SK-N-SH (cell line): ENCODE data around the gene CLPTM1L. TPM values are rescaled to one million over a fixed set of nuclear protein-coding genes. Genes with fewer than 3 reads are reported as not detected.

Source experiments
- CTCF ChIA-PET: fragments of 300-600, 350-600 bp; formaldehyde crosslinking; extraction: SDS; loops from one replicate; lab custom pipeline; 2021; lab: Yijun Ruan, JAX
- POLR2A ChIA-PET: fragments of 350-600 bp; sonication (Branson Sonifier 250); formaldehyde crosslinking; extraction: SDS; loops from one replicate; lab custom pipeline; 2020; ENCODE audit warnings: antibody characterized with exemption, inconsistent platforms; lab: Yijun Ruan, JAX
- DNase-seq: peaks from one replicate; pipeline ENCODE4 v3.0.0; 2012
- H2AFZ ChIP-seq: fragments of 200-600 bp; sonication (generic); 2 replicates; pipeline ENCODE4 v1.8.1; 2016; ENCODE audit warnings: antibody characterized with exemption, mild to moderate bottlenecking, low read depth
- H3F3A ChIP-seq: fragments of 200-600 bp; sonication (generic); replicated peaks from 2 replicates; pipeline ENCODE3; 2016; ENCODE audit warnings: antibody characterized with exemption, mild to moderate bottlenecking; ENCODE audit not compliant: insufficient read depth
- H3K27ac ChIP-seq, 2 experiments: fragments of 200-500 bp in 1 of 2; fragments of 200-600 bp in 1 of 2; sonication (Bioruptor generic) in 1 of 2; sonication (generic), shearing (Covaris generic) in 1 of 2; 2 replicates each; pipeline versions ENCODE4 v1.5.1 to v1.6.1; 2014 to 2016; ENCODE audit warnings: low read depth in 2 of 2, inconsistent platforms in 1 of 2, low read length in 1 of 2, mild to moderate bottlenecking in 1 of 2, mixed read lengths in 1 of 2
- H3K27me3 ChIP-seq: fragments of 200-600 bp; sonication (generic), shearing (Covaris generic); 2 replicates; pipeline ENCODE4 v1.6.1; 2016; ENCODE audit warnings: mixed run types; ENCODE audit not compliant: insufficient read depth
- H3K36me3 ChIP-seq, 2 experiments: fragments of 200-500 bp in 1 of 2; fragments of 200-600 bp in 1 of 2; sonication (Bioruptor generic) in 1 of 2; sonication (generic) in 1 of 2; replicated peaks in 1 of 2; 2 replicates each; pipeline versions ENCODE3 to v1.5.1; 2014 to 2016; ENCODE audit warnings: low read length in 1 of 2, mild to moderate bottlenecking in 1 of 2; ENCODE audit not compliant: insufficient read depth in 2 of 2, control insufficient read depth in 1 of 2
- H3K4me1 ChIP-seq, 2 experiments: fragments of 200-500 bp in 1 of 2; fragments of 200-600 bp in 1 of 2; sonication (Bioruptor generic) in 1 of 2; sonication (generic), shearing (Covaris generic) in 1 of 2; 2 replicates each; pipeline versions ENCODE4 v1.5.1 to v1.6.1; 2014 to 2016; ENCODE audit warnings: low read depth in 1 of 2, low read length in 1 of 2, mixed run types in 1 of 2; ENCODE audit not compliant: insufficient read depth in 2 of 2, control insufficient read depth in 1 of 2
- H3K4me2 ChIP-seq: fragments of 200-600 bp; sonication (generic), shearing (Covaris generic); 2 replicates; pipeline ENCODE4 v1.6.1; 2017; ENCODE audit warnings: mixed run types
- H3K4me3 ChIP-seq, 2 experiments: fragments of 200-500 bp in 1 of 2; fragments of 200-600 bp in 1 of 2; sonication (Bioruptor generic) in 1 of 2; sonication (generic), shearing (Covaris generic) in 1 of 2; 2 replicates each; pipeline versions ENCODE4 v1.5.1 to v1.8.1; 2014 to 2016; ENCODE audit warnings: low read depth in 2 of 2, inconsistent platforms in 1 of 2, low read length in 1 of 2, mild to moderate bottlenecking in 1 of 2, mixed read lengths in 1 of 2, moderate library complexity in 1 of 2
- H3K79me2 ChIP-seq: fragments of 200-600 bp; sonication (generic); 2 replicates; pipeline ENCODE4 v1.8.1; 2017; ENCODE audit warnings: mild to moderate bottlenecking; ENCODE audit not compliant: insufficient read depth
- H3K9ac ChIP-seq: fragments of 200-600 bp; sonication (generic); 2 replicates; pipeline ENCODE4 v1.6.1; 2017; ENCODE audit warnings: mixed run types
- H3K9me2 ChIP-seq: fragments of 200-600 bp; sonication (generic); 2 replicates; pipeline ENCODE4 v1.6.1; 2017; ENCODE audit warnings: mixed run types
- H3K9me3 ChIP-seq: fragments of 200-600 bp; sonication (generic); 2 replicates; pipeline ENCODE4 v1.6.1; 2017; ENCODE audit warnings: mixed run types, mild to moderate bottlenecking, moderate library complexity
- H4K20me1 ChIP-seq: fragments of 200-600 bp; sonication (generic); 2 replicates; pipeline ENCODE4 v1.6.1; 2017; ENCODE audit warnings: mild to moderate bottlenecking, mixed run types; ENCODE audit not compliant: insufficient read depth
- CTCF ChIP-seq: fragments of 200-600 bp; sonication (generic); IDR thresholded peaks from 2 replicates; pipeline ENCODE4 v1.6.1; 2017; ENCODE audit warnings: antibody characterized with exemption, mild to moderate bottlenecking, moderate library complexity
- EP300 ChIP-seq, 2 experiments: IDR thresholded peaks; 2 replicates each; pipeline versions ENCODE4 v1.4.0 to v1.6.1; 2012; ENCODE audit warnings: borderline replicate concordance in 1 of 2, low read depth in 1 of 2, low read length in 1 of 2
- EZH2phosphoT487 ChIP-seq: fragments of 200-600 bp; sonication (generic); IDR thresholded peaks from 2 replicates; pipeline ENCODE4 v1.6.1; 2017; ENCODE audit warnings: low read depth, mixed run types, mild to moderate bottlenecking, antibody characterized with exemption, moderate library complexity, borderline replicate concordance
- FOXJ3 ChIP-seq: sonication (generic); formaldehyde crosslinking; IDR thresholded peaks from 2 replicates; pipeline ENCODE4 v1.5.1; 2020; ENCODE audit warnings: mild to moderate bottlenecking, missing genetic modification reagents
- FOXM1 ChIP-seq: IDR thresholded peaks from 2 replicates; pipeline ENCODE4 v1.4.0; 2012; ENCODE audit warnings: low read depth, mild to moderate bottlenecking
- GABPA ChIP-seq: IDR thresholded peaks from 2 replicates; pipeline ENCODE4 v1.4.0; 2012; ENCODE audit warnings: low read depth, mild to moderate bottlenecking
- GATA2 ChIP-seq: sonication (generic); formaldehyde crosslinking; IDR thresholded peaks from 2 replicates; pipeline ENCODE4 v1.5.0; 2020; ENCODE audit warnings: mild to moderate bottlenecking, missing genetic modification reagents
- IRF3 ChIP-seq: fragments of 150-350 bp; IDR thresholded peaks from 2 replicates; pipeline ENCODE4 v1.6.1; 2016; ENCODE audit warnings: mild to moderate bottlenecking, low read depth, low read length
- JUND ChIP-seq: IDR thresholded peaks from 2 replicates; pipeline ENCODE4 v1.4.0; 2012
- MEF2A ChIP-seq: IDR thresholded peaks from 2 replicates; pipeline ENCODE4 v1.4.0; 2012; ENCODE audit warnings: low read depth, borderline replicate concordance
- MXI1 ChIP-seq: IDR thresholded peaks from 2 replicates; pipeline ENCODE4 v1.6.1; 2012; ENCODE audit warnings: mild to moderate bottlenecking, low read depth, low read length, improper control_type of control experiment
- NFIC ChIP-seq: IDR thresholded peaks from 2 replicates; pipeline ENCODE4 v1.4.0; 2012; ENCODE audit warnings: borderline replicate concordance
- PBX3 ChIP-seq: IDR thresholded peaks from 2 replicates; pipeline ENCODE4; 2012
- RFX5 ChIP-seq: IDR thresholded peaks from 2 replicates; pipeline ENCODE4 v1.6.1; 2012; ENCODE audit warnings: mild to moderate bottlenecking, improper control_type of control experiment, low read length
- RXRA ChIP-seq: IDR thresholded peaks from 2 replicates; pipeline ENCODE4 v1.4.0; 2012; ENCODE audit warnings: low read depth, mild to moderate bottlenecking, borderline replicate concordance
- SIN3A ChIP-seq: IDR thresholded peaks from 2 replicates; pipeline ENCODE4 v1.6.1; 2012; ENCODE audit warnings: low read depth, mild to moderate bottlenecking, low read length, moderate library complexity, borderline replicate concordance
- SMC3 ChIP-seq: IDR thresholded peaks from 2 replicates; pipeline ENCODE4 v1.6.1; 2012; ENCODE audit warnings: low read depth, low read length, improper control_type of control experiment
- TCF12 ChIP-seq: IDR thresholded peaks from 2 replicates; pipeline ENCODE4 v1.4.0; 2012
- USF1 ChIP-seq: IDR thresholded peaks from 2 replicates; pipeline ENCODE4 v1.4.0; 2012; ENCODE audit warnings: low read depth, borderline replicate concordance
- USF2 ChIP-seq: fragments of 150-350 bp; IDR thresholded peaks from 2 replicates; pipeline ENCODE4 v1.6.1; 2017; ENCODE audit warnings: antibody characterized with exemption, low read length, low read depth, borderline replicate concordance
- YY1 ChIP-seq: IDR thresholded peaks from 2 replicates; pipeline ENCODE4 v1.4.0; 2012; ENCODE audit warnings: low read depth, mild to moderate bottlenecking
- ZBTB33 ChIP-seq: IDR thresholded peaks from 2 replicates; pipeline ENCODE4 v1.4.0; 2012; ENCODE audit warnings: low read depth, borderline replicate concordance
- WGBS: methylation state at CpG from one replicate; pipeline ENCODE4 v1.1.6; 2017; ENCODE audit warnings: low lambda C conversion rate; 5-methylcytosine and 5-hydroxymethylcytosine counted together
- polyA plus RNA-seq, 3 experiments: library from polyadenylated mRNA; depleted of rRNA; stranded (reverse); fragments of >200 nt; gene quantifications; 2 replicates each; pipeline ENCODE4 v1.2.3, GENCODE V29; 2012

Gene CLPTM1L
- polyA plus RNA-seq, 1 of the 3 experiments (the other 2 are of a cell fraction) = 202 TPM

- no peak for TF ChIP-seq IRF3
- TF ChIP-seq SMC3 = no peak
- TF ChIP-seq MXI1 = no peak
- TF ChIP-seq GABPA = no peak
- TF ChIP-seq JUND = no peak
- no peak for TF ChIP-seq SIN3A
- no peak for TF ChIP-seq CTCF
Measured at GRCh38 chr5:1304033-1304432, 40.9 kb downstream of the CLPTM1L start (continued).

GRCh38 chr5:1302258-1302657, 42.6 kb downstream of the CLPTM1L start:
- H3K27me3 ChIP-seq = peaks cover 29% of the 10 kb centered on the region; the same call in 1 of the 2 replicates
- no peaks in the 10 kb centered on the region for H3K4me1 ChIP-seq
- no peaks in the 10 kb centered on the region for H3K9me2 ChIP-seq
- no peak overlapping the region for H3K4me2 ChIP-seq
- no peak for DNase-seq
- H3K9me3 ChIP-seq = peaks cover 8% of the 10 kb centered on the region; the same call in 1 of the 2 replicates
- no peak overlapping the region for H3K4me3 ChIP-seq
- 20% methylated on average over 2 of the region's 2 CpGs for WGBS
- H4K20me1 ChIP-seq = no peaks in the 10 kb centered on the region
- H3F3A ChIP-seq = no peaks in the 10 kb centered on the region
- ChIA-PET CTCF (no interaction called here), POLR2A (no interaction called here)
- no peaks in the 10 kb centered on the region for H3K79me2 ChIP-seq
- H3K27ac ChIP-seq = no peak overlapping the region
- H2AFZ ChIP-seq = no peak overlapping the region
- H3K9ac ChIP-seq = no peak overlapping the region
- H3K36me3 ChIP-seq = no peaks in the 10 kb centered on the region
- TF ChIP-seq TCF12 = no peak
- TF ChIP-seq RXRA = no peak
- TF ChIP-seq FOXM1 = no peak
- TF ChIP-seq GATA2 (CRISPR knock-in tag) = no peak
- TF ChIP-seq MEF2A = no peak
- no peak for TF ChIP-seq YY1
- TF ChIP-seq CTCF = no peak
- no peak for TF ChIP-seq FOXJ3
- no peak for TF ChIP-seq EP300 (IDR thresholded peaks at IDR 0.05; ENCODE audit: borderline replicate concordance in 1 of 2, low read depth in 1 of 2, low read length in 1 of 2)
- no peak for TF ChIP-seq GABPA
- TF ChIP-seq RFX5 = no peak
- TF ChIP-seq NFIC = no peak
- no peak for TF ChIP-seq SMC3
- TF ChIP-seq ZBTB33 = no peak
- no peak for TF ChIP-seq USF2
- TF ChIP-seq PBX3 = no peak
- TF ChIP-seq EZH2phosphoT487 = no peak
- TF ChIP-seq SIN3A = no peak
- no peak for TF ChIP-seq USF1
